Chondrocyte (in vitro differentiated cells): ENCODE data around the gene MAGEA8. TPM values are rescaled to one million over a fixed set of nuclear protein-coding genes. Genes with fewer than 3 reads are reported as not detected.
"Not testable (repeated sequence)": the region's sequence is repeated elsewhere in the genome, so short reads cannot be mapped to it uniquely, and the experiment has no call there.

Experiments used
- DNase-seq: peaks from one replicate; pipeline ENCODE4 v3.0.0; 2021; ENCODE audit warnings: mixed read lengths, low spot score
- H3K27ac Mint-ChIP-seq: one replicate; pipeline ENCODE4 v1.8.0; 2021; ENCODE audit warnings: mild to moderate bottlenecking, moderate library complexity, mixed read lengths; ENCODE audit not compliant: unreplicated experiment
- H3K27me3 Mint-ChIP-seq: 2 replicates; pipeline ENCODE4 v1.8.0; 2021; ENCODE audit warnings: low read depth, mixed read lengths
- H3K36me3 Mint-ChIP-seq: 2 replicates; pipeline ENCODE4 v1.8.0; 2021; ENCODE audit warnings: low read depth, mixed read lengths
- H3K4me1 Mint-ChIP-seq: 2 replicates; pipeline ENCODE4 v1.8.0; 2021; ENCODE audit warnings: low read depth, mild to moderate bottlenecking, mixed read lengths
- H3K4me3 Mint-ChIP-seq: one replicate; pipeline ENCODE4 v1.8.0; 2021; ENCODE audit warnings: mild to moderate bottlenecking, moderate library complexity, mixed read lengths; ENCODE audit not compliant: unreplicated experiment
- H3K9me3 Mint-ChIP-seq: 2 replicates; pipeline ENCODE4 v1.8.0; 2021; ENCODE audit warnings: low read depth, mixed read lengths
- CTCF ChIP-seq: fragments of 200-600 bp; sonication (generic); IDR thresholded peaks from 2 replicates; pipeline ENCODE4 v1.5.0; 2021; ENCODE audit warnings: antibody characterized with exemption, mild to moderate bottlenecking, moderate library complexity
- total RNA-seq: library from RNA; stranded (reverse); gene quantifications from 3 replicates; pipeline ENCODE4 v1.2.1, GENCODE V29; 2021

The MAGEA8 gene
- total RNA-seq, 1 donor from 2014 or later: not detected

GRCh38 chrX:149910178-149910695, 29.3 kb downstream of the MAGEA8 start:
- peaks cover 17% of the 10 kb centered on the region for H3K9me3 Mint-ChIP-seq
- peaks cover 3% of the 10 kb centered on the region for H3K27me3 Mint-ChIP-seq
- no peak overlapping the region for H3K4me3 Mint-ChIP-seq
- H3K36me3 Mint-ChIP-seq: no peaks in the 10 kb centered on the region
- H3K27ac Mint-ChIP-seq: no peak overlapping the region
- no peak for TF ChIP-seq CTCF
- no peaks in the 10 kb centered on the region for H3K4me1 Mint-ChIP-seq
- no peak for DNase-seq

DNA sequence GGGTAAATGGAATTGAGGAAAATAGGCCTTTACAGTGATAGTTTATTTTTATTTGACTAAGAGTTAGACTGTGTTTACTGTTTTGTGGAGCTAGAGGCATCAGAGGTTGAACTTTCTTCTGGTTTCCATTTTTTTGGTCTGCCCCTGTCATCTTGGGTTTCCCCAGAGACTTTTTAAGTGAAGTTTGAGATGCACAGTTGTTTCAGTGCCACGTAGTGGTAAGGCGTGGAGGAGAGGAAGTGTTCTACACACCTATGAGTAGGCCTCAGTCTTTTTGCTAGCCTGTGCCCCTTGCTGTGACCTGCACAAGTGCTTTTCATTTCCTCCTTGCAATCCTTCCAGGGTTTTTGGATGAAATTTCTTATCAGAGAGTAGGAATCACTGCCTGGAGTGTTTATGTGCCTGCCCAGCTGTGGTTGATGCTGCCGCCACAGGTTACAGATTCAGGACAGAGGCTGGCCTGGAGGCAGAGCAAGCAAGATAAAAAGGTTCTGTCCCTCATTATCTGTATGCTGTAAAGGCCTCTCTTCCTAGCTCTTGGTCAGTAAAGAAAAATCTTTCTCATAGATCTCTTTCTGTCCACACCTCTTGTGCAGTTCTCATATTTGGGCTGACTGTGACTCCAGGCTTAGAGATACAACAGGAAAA, 35.9 kb downstream of the MAGEA8 start:
- TF ChIP-seq CTCF: no peak
- no peaks in the 10 kb centered on the region for H3K4me1 Mint-ChIP-seq
- H3K4me3 Mint-ChIP-seq: no peak overlapping the region
- H3K27ac Mint-ChIP-seq: no peak overlapping the region
- no peak for DNase-seq
- H3K9me3 Mint-ChIP-seq: peaks cover 17% of the 10 kb centered on the region
- H3K27me3 Mint-ChIP-seq: peaks cover 3% of the 10 kb centered on the region
- no peaks in the 10 kb centered on the region for H3K36me3 Mint-ChIP-seq

- not testable (repeated sequence) for H3K4me3 Mint-ChIP-seq, H3K36me3 Mint-ChIP-seq, DNase-seq, H3K4me1 Mint-ChIP-seq, H3K9me3 Mint-ChIP-seq, H3K27ac Mint-ChIP-seq, H3K27me3 Mint-ChIP-seq
Observed at GRCh38 chrX:149923836-149924235, 42.9 kb downstream of the MAGEA8 start.

DNA sequence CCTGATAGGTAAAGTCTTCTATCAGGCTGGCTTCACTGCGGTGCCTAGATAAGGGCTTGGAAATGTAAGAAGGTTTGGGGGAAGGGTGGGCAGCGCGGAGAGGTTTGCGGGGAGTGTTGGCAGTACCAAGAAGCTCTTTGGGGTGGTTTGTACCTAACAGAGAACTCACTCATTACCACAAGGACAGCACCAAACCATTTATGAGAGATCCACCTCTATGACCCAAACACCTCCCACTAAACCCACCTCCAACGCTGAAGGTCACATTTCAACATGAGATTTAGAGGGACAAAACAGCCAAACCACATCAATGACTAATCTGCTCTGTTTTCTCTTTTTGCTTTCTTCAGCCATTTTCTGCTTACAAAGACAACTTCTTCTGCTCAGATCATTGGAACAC, 43.5 kb downstream of the MAGEA8 start:
- not testable (repeated sequence) for H3K36me3 Mint-ChIP-seq, H3K4me1 Mint-ChIP-seq, DNase-seq

DNA sequence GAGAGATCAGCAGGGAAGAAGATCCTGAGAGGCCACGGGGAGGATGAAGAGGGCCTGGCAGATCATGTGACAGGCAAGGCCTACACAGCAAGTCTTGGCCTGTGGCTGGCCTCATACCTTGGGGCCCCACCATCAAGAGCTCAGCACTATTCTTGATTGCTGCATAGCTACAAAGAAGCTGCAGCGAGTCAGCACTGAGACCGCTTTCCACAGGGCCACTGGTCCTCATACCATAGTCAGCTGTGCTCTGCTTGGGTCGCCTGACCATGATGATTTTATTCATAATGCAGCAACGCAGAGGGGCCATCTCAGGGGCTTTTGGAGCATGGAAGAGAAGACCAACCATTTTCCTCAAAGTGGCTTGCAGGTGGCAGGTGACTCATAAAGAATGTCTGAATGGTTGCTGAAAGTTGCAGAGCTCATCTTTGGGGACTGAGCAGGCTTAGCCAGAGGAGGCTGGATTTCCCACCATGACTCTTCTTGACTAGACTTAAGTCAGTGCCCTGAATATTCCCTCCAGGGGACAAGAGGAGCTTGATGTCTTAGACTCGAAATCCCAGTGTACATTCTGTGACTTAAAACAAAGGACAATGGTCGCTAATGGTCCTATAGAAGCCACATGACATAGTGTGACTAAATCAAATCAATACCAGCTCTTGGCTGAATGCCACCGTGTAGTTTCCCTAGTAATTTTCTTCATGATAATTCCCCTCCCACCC, 46.4 kb downstream of the MAGEA8 start:
- not testable (repeated sequence) for H3K4me1 Mint-ChIP-seq, H3K27me3 Mint-ChIP-seq, DNase-seq, H3K36me3 Mint-ChIP-seq, H3K4me3 Mint-ChIP-seq, H3K9me3 Mint-ChIP-seq, H3K27ac Mint-ChIP-seq

More for the DNA sequence above, 43.5 kb downstream of the MAGEA8 start:
- not testable (repeated sequence) for H3K27me3 Mint-ChIP-seq, H3K9me3 Mint-ChIP-seq, H3K4me3 Mint-ChIP-seq, H3K27ac Mint-ChIP-seq

GRCh38 chrX:149927964-149928258, 46.9 kb downstream of the MAGEA8 start:
- DNase-seq, H3K27me3 Mint-ChIP-seq, H3K4me3 Mint-ChIP-seq, H3K4me1 Mint-ChIP-seq, H3K36me3 Mint-ChIP-seq, H3K27ac Mint-ChIP-seq, H3K9me3 Mint-ChIP-seq: not testable (repeated sequence)

GRCh38 chrX:149928635-149929034, 47.7 kb downstream of the MAGEA8 start:
- not testable (repeated sequence) for H3K27me3 Mint-ChIP-seq, H3K4me3 Mint-ChIP-seq, DNase-seq, H3K9me3 Mint-ChIP-seq, H3K36me3 Mint-ChIP-seq, H3K27ac Mint-ChIP-seq, H3K4me1 Mint-ChIP-seq

- not testable (repeated sequence) for H3K27ac Mint-ChIP-seq, H3K27me3 Mint-ChIP-seq, H3K36me3 Mint-ChIP-seq, H3K9me3 Mint-ChIP-seq, H3K4me1 Mint-ChIP-seq, DNase-seq, H3K4me3 Mint-ChIP-seq
Observed at GRCh38 chrX:149929400-149929799, 48.4 kb downstream of the MAGEA8 start, which contains the start of gene HSFX4. Gene HSFX4 (plus strand): TSS chrX:149929573. CDS start chrX:149929645, 72 bp downstream.

GRCh38 chrX:149931355-149931754, 50.4 kb downstream of the MAGEA8 start:
- not testable (repeated sequence) for H3K27me3 Mint-ChIP-seq

DNA sequence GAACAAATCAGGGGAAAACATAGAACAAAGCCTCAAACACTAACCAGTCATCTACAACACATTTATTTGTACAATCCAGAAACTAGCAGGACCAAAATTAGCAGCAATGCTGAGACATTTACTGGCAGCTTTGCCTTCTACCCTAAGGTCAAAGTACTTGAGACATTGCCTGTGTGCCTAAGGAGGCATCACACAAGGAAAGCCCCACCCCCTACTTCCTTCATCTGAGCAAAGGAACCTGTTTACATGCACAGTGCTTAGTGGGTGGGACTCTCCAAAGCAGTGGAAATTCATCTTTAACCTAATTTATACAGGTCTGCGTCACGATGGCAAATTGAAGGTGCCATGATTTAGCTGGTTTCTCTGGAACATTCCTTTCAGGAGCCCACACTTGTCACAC, 51.2 kb downstream of the MAGEA8 start:
- not testable (repeated sequence) for H3K27ac Mint-ChIP-seq, H3K36me3 Mint-ChIP-seq, H3K27me3 Mint-ChIP-seq, DNase-seq, H3K9me3 Mint-ChIP-seq, H3K4me1 Mint-ChIP-seq, H3K4me3 Mint-ChIP-seq

More at GRCh38 chrX:149931355-149931754, 50.4 kb downstream of the MAGEA8 start:
- H3K9me3 Mint-ChIP-seq, H3K27ac Mint-ChIP-seq, H3K4me3 Mint-ChIP-seq, DNase-seq, H3K4me1 Mint-ChIP-seq, H3K36me3 Mint-ChIP-seq: not testable (repeated sequence)

GRCh38 chrX:149932970-149933369, 52.0 kb downstream of the MAGEA8 start:
- H3K27me3 Mint-ChIP-seq, H3K9me3 Mint-ChIP-seq, H3K27ac Mint-ChIP-seq, H3K4me3 Mint-ChIP-seq, H3K4me1 Mint-ChIP-seq, H3K36me3 Mint-ChIP-seq, DNase-seq: not testable (repeated sequence)
